ENCODE data around the gene FOXL2. TPM values are rescaled to one million over a fixed set of nuclear protein-coding genes. Genes with fewer than 3 reads are reported as not detected.

Gene FOXL2
- total and polyA plus RNA-seq, 2 of the 4 experiments (the other 2 are of a cell fraction) = 0.07 TPM; not detected in 1

DNA sequence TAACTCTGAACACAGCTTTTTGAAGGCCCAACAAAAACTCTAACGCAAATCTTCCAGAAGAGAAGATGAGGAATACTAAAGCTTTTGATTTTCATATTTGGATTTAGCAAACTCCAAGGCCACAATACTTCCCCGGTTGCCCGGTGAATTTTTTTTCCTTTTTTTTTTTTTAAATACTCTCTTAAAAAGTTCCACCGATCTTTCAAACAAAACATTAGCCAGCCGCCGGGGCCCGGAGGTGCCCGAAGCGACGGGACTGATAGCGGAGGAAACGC is 2.3 kb downstream of the FOXL2 start:
- no CpG with 5 or more reads among the region's 12 CpGs for WGBS, 2 experiments (ENCODE audit: extremely low coverage in 2 of 2, insufficient read length in 1 of 2)
- no TSS peak for BruUV-seq (replicated peaks)
- intact Hi-C loops (cut with micrococcal nuclease) = no loop called here

More for the DNA sequence above, 2.3 kb downstream of the FOXL2 start:
- Histone ChIP-seq H3K36me3 (ENCODE audit: control insufficient read depth, insufficient read depth, low read length) (no peaks in the 10 kb centered on the region), H4K91ac (ENCODE audit: insufficient read depth, low read depth, low read length) (no peak overlapping the region), H3K4me1 (ENCODE audit: control insufficient read depth, insufficient read depth, low read length) (peaks cover 2% of the 10 kb centered on the region; the same call in 1 of the 2 replicates), H3K18ac (ENCODE audit: low read depth, low read length) (no peak overlapping the region), H2BK5ac (ENCODE audit: low read depth, low read length, poor library complexity, severe bottlenecking) (no peak overlapping the region), H3K4ac (ENCODE audit: low read depth, low read length) (no peak overlapping the region), H3K23ac (ENCODE audit: low read depth, low read length) (no peak overlapping the region), H3K14ac (replicated peaks; ENCODE audit: low read depth, low read length) (no peak overlapping the region), H3K79me1 (ENCODE audit: low read depth in 1 of 2, low read length in 2 of 2) (no peaks in the 10 kb centered on the region), H3K9me3 (ENCODE audit: control insufficient read depth, insufficient read depth, low read length) (peaks cover 7% of the 10 kb centered on the region), H2AFZ (replicated peaks; ENCODE audit: low read length, poor library complexity) (no peak overlapping the region), H2BK20ac (ENCODE audit: low read depth, low read length) (no peak overlapping the region), H3K9me1 (ENCODE audit: insufficient read depth, low read length) (0 out of 2 replicates have a peak, but pooled peaks cover 3% of the 10 kb centered on the region), H2BK15ac (ENCODE audit: low read depth, low read length) (no peak overlapping the region), H3K27me3 (ENCODE audit: control insufficient read depth, insufficient read depth, low read length) (peaks cover 97% of the 10 kb centered on the region), H3K9ac (ENCODE audit: low read depth, low read length) (no peak overlapping the region), H2BK120ac (ENCODE audit: low read depth, low read length) (no peak overlapping the region), H4K5ac (ENCODE audit: low read depth, low read length) (no peak overlapping the region), H2AK5ac (ENCODE audit: low read depth, low read length) (no peak overlapping the region), H3K4me3 (ENCODE audit: insufficient read depth, low read depth, low read length) (no peak overlapping the region), H2AK9ac (replicated peaks; ENCODE audit: low read depth, low read length, poor library complexity) (no peak overlapping the region), H4K8ac (ENCODE audit: low read depth in 2 of 2, low read length in 2 of 2) (no peak overlapping the region), H3K4me2 (ENCODE audit: low read depth, low read length) (no peak overlapping the region), H3K56ac (ENCODE audit: extremely low read depth, insufficient read depth, low read length) (no peak overlapping the region), H4K20me1 (ENCODE audit: insufficient read depth, low read length) (peaks cover 10% of the 10 kb centered on the region), H3K27ac (ENCODE audit: insufficient read depth, low read length) (no peak overlapping the region)
- dilution Hi-C loops (cut with HindIII; ENCODE audit: low sequenced_read_pairs, unreplicated experiment) = no loop called here
- CTCF ChIA-PET = interaction anchor here (0.6 to 0.9 kb wide), 2 partner anchors 9 to 253 kb away, joined by 3 to 4 read pairs; no protein-coding TSS in a partner anchor
- POLR2A ChIA-PET (ENCODE audit: unreplicated experiment) = no interaction called here
- ATAC-seq (ENCODE audit: low read depth) = no peak
- in situ Hi-C loops (cut with MboI; ENCODE audit: low sequenced_read_pairs) = no loop called here
- no peak for DNase-seq
- TF ChIP-seq FOS (IDR thresholded peaks at IDR 0.05; ENCODE audit: low read depth, low read length) (no peak), CEBPB (IDR thresholded peaks at IDR 0.05; ENCODE audit: low read depth, low read length) (no peak), RFX5 (IDR thresholded peaks at IDR 0.05; ENCODE audit: low read depth, low read length) (no peak), NFE2L2 (IDR thresholded peaks at IDR 0.05; ENCODE audit: low read depth, low read length) (no peak), CHD1 (IDR thresholded peaks at IDR 0.05; ENCODE audit: low read depth, low read length) (no peak), MXI1 (IDR thresholded peaks at IDR 0.05; ENCODE audit: borderline replicate concordance, low read depth, low read length) (no peak), POLR2A (IDR thresholded peaks at IDR 0.05; ENCODE audit: low read depth, low read length) (no peak), RCOR1 (IDR thresholded peaks at IDR 0.05; ENCODE audit: insufficient replicate concordance, low read length) (no peak), RAD21 (IDR thresholded peaks at IDR 0.05; ENCODE audit: low read length) (no peak), BHLHE40 (IDR thresholded peaks at IDR 0.05; ENCODE audit: low read depth, low read length) (no peak), MAFK (IDR thresholded peaks at IDR 0.05; ENCODE audit: low read depth, low read length) (no peak), MAZ (IDR thresholded peaks at IDR 0.05; ENCODE audit: borderline replicate concordance, low read depth, low read length) (no peak), SMC3 (IDR thresholded peaks at IDR 0.05; ENCODE audit: low read depth, low read length) (no peak)
- TF ChIP-seq, protein P1, sequence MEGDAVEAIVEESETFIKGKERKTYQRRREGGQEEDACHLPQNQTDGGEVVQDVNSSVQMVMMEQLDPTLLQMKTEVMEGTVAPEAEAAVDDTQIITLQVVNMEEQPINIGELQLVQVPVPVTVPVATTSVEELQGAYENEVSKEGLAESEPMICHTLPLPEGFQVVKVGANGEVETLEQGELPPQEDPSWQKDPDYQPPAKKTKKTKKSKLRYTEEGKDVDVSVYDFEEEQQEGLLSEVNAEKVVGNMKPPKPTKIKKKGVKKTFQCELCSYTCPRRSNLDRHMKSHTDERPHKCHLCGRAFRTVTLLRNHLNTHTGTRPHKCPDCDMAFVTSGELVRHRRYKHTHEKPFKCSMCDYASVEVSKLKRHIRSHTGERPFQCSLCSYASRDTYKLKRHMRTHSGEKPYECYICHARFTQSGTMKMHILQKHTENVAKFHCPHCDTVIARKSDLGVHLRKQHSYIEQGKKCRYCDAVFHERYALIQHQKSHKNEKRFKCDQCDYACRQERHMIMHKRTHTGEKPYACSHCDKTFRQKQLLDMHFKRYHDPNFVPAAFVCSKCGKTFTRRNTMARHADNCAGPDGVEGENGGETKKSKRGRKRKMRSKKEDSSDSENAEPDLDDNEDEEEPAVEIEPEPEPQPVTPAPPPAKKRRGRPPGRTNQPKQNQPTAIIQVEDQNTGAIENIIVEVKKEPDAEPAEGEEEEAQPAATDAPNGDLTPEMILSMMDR (conservative IDR thresholded peaks at IDR 0.05; ENCODE audit: low read depth, low read length) = no peak
- TF ChIP-seq, protein P2, sequence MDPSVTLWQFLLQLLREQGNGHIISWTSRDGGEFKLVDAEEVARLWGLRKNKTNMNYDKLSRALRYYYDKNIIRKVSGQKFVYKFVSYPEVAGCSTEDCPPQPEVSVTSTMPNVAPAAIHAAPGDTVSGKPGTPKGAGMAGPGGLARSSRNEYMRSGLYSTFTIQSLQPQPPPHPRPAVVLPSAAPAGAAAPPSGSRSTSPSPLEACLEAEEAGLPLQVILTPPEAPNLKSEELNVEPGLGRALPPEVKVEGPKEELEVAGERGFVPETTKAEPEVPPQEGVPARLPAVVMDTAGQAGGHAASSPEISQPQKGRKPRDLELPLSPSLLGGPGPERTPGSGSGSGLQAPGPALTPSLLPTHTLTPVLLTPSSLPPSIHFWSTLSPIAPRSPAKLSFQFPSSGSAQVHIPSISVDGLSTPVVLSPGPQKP (IDR thresholded peaks at IDR 0.05; ENCODE audit: borderline replicate concordance, low read depth, low read length) = no peak
- TF ChIP-seq, protein P3, sequence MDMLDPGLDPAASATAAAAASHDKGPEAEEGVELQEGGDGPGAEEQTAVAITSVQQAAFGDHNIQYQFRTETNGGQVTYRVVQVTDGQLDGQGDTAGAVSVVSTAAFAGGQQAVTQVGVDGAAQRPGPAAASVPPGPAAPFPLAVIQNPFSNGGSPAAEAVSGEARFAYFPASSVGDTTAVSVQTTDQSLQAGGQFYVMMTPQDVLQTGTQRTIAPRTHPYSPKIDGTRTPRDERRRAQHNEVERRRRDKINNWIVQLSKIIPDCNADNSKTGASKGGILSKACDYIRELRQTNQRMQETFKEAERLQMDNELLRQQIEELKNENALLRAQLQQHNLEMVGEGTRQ (IDR thresholded peaks at IDR 0.05; ENCODE audit: low read depth, low read length) = no peak
